ENCODE measurements around the gene ZNF506.

DNA sequence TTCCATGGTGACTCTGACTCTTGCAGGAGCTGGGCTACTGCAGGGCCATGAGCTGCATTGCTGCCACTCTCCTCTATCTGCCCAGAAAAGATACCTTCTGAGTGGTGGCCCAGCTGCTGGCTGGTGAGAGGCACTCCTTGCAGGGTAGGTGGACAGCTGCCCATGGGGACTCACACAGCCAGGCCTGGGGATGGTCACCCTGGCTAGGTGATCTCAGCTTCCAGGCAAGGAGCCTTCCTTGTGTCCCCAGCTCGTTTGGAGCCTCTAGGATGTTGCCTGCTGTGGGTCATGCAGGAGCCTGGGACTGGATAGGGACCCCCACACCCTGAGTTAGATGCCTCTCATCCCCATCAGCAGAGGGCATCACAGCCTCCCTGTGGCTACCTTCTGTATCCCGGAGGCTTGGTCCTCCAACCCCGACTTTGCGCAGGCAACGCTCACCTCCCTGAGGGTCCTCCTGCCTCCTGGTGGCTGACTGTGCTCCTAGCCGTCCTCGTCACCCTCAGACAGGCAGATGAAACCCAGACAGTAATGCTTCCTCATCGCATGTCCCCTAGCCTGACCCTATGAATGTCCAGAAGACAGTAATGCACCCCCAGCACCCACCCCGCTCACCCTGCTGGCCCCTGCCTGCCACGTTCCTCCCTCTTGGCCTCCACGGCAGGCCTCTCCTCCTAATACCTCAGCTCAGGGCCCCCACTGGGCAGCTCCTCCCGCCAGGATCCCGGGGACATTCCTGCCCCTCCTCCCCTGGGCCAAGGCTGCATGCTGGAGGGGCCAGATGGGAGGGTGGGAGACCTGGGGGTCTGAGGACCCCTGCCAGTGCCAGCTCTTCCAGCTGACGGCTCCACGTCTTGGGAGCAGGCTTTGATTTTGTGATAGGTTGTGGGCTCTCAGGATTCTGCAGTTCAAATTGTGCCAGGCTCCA is 75.0 kb downstream of the ZNF506 start:
- TF ChIP-seq, protein P1, sequence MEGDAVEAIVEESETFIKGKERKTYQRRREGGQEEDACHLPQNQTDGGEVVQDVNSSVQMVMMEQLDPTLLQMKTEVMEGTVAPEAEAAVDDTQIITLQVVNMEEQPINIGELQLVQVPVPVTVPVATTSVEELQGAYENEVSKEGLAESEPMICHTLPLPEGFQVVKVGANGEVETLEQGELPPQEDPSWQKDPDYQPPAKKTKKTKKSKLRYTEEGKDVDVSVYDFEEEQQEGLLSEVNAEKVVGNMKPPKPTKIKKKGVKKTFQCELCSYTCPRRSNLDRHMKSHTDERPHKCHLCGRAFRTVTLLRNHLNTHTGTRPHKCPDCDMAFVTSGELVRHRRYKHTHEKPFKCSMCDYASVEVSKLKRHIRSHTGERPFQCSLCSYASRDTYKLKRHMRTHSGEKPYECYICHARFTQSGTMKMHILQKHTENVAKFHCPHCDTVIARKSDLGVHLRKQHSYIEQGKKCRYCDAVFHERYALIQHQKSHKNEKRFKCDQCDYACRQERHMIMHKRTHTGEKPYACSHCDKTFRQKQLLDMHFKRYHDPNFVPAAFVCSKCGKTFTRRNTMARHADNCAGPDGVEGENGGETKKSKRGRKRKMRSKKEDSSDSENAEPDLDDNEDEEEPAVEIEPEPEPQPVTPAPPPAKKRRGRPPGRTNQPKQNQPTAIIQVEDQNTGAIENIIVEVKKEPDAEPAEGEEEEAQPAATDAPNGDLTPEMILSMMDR (IDR thresholded peaks at IDR 0.05): no peak
- TF ChIP-seq POLR2A (IDR thresholded peaks at IDR 0.05; ENCODE audit: low read depth) (no peak), POLR2AphosphoS5 (IDR thresholded peaks at IDR 0.05) (no peak)
